Measurements from ENCODE around the gene MYB. TPM values are rescaled to one million over a fixed set of nuclear protein-coding genes. Genes with fewer than 3 reads are reported as not detected.

The MYB gene
- total RNA-seq, 2 experiments from 2014 or later = 50.9 to 53.6 TPM

GRCh38 chr6:135267085-135267484, 86.0 kb downstream of the MYB start:
- Mint-ChIP-seq H3K27ac (no peak overlapping the region), H3K9me3 (no peaks in the 10 kb centered on the region), H3K27me3 (no peaks in the 10 kb centered on the region), H3K4me3 (no peak overlapping the region), H3K36me3 (ENCODE audit: low read depth) (no peaks in the 10 kb centered on the region), H3K4me1 (ENCODE audit: low read depth) (peaks cover 11% of the 10 kb centered on the region)
- DNase-seq = no peak
- no peak for ATAC-seq
- ChIA-PET CTCF (interaction anchor here (0.9 to 2.5 kb wide), 2 partner anchors 9 to 87 kb away, joined by 4 to 14 read pairs; no protein-coding TSS in a partner anchor), POLR2A (no interaction called here)
- intact Hi-C loops (cut with micrococcal nuclease) = no loop called here
- no peak for TF ChIP-seq CTCF (IDR thresholded peaks at IDR 0.05)

- Mint-ChIP-seq H3K27ac (no peak overlapping the region), H3K9me3 (no peaks in the 10 kb centered on the region), H3K36me3 (ENCODE audit: low read depth) (no peaks in the 10 kb centered on the region), H3K4me3 (no peak overlapping the region), H3K27me3 (no peaks in the 10 kb centered on the region), H3K4me1 (ENCODE audit: low read depth) (peaks cover 11% of the 10 kb centered on the region)
- no peak for TF ChIP-seq CTCF (IDR thresholded peaks at IDR 0.05)
- DNase-seq = no peak
- POLR2A ChIA-PET = interaction anchor here (0.6 kb wide), 1 partner anchor 275 kb away, joined by 3 read pairs; no protein-coding TSS in a partner anchor
- intact Hi-C loops (cut with micrococcal nuclease) = no loop called here
- no peak for ATAC-seq
- CTCF ChIA-PET = interaction anchor here (0.5 to 2.5 kb wide), 5 partner anchors 10 to 156 kb away, joined by 3 to 14 read pairs (median 4); no protein-coding TSS in a partner anchor
Observed at GRCh38 chr6:135268263-135268662, 87.2 kb downstream of the MYB start.

- Mint-ChIP-seq H3K27ac (no peak overlapping the region), H3K4me1 (ENCODE audit: low read depth) (peaks cover 11% of the 10 kb centered on the region), H3K36me3 (ENCODE audit: low read depth) (no peaks in the 10 kb centered on the region), H3K4me3 (no peak overlapping the region), H3K9me3 (no peaks in the 10 kb centered on the region), H3K27me3 (peaks cover 1% of the 10 kb centered on the region)
- DNase-seq (peak; percentile 16), ATAC-seq (peak; percentile 72)
- TF ChIP-seq CTCF (IDR thresholded peaks at IDR 0.05) = no peak
- ChIA-PET POLR2A (no interaction called here), CTCF (interaction anchor here (0.5 to 2.5 kb wide), 5 partner anchors 10 to 156 kb away, joined by 3 to 14 read pairs (median 4); no protein-coding TSS in a partner anchor)
- intact Hi-C loops (cut with micrococcal nuclease) = no loop called here
Observed at GRCh38 chr6:135268740-135269139, 87.6 kb downstream of the MYB start.

Small RNAs within 50 kb of the gene (microRNA-seq; reads per million reads assigned to microRNA genes)
- gene MIR548A2 (ENCODE audit: borderline microRNAs expressed, borderline replicate concordance) = not detected

Other genes with a start within 250 kb of the MYB start
- 1 to 10 TPM; 1.2 to 1.6 TPM for gene ALDH8A1, start 231.2 kb upstream of the MYB start, total RNA-seq
- gene HBS1L, start 126.5 kb upstream of the MYB start, total RNA-seq = 100 to 1,000 TPM; 146 to 147 TPM

All from activated CD8-positive, alpha-beta T cell treated with anti-CD3 and anti-CD28 coated beads for 36 hours (primary cell).